H9 (cell line): ENCODE results near the gene SOX18. TPM values are rescaled to one million over a fixed set of nuclear protein-coding genes. Genes with fewer than 3 reads are reported as not detected.

ENCODE experiments used
- DNase-seq: peaks from one replicate; pipeline ENCODE4 v3.0.0-alpha.2; 2017
- H2AFZ ChIP-seq: one replicate; pipeline ENCODE4 v1.6.1; 2013; ENCODE audit warnings: mild to moderate bottlenecking, low read length, control low read depth, moderate library complexity
- H2AK5ac ChIP-seq: 2 replicates; pipeline ENCODE4 v1.6.1; 2013; ENCODE audit warnings: low read length, control low read depth, mixed read lengths; ENCODE audit not compliant: insufficient read length
- H2BK120ac ChIP-seq: one replicate; pipeline ENCODE4 v1.6.1; 2013; ENCODE audit warnings: low read depth, mild to moderate bottlenecking, low read length, control low read depth, inconsistent platforms; ENCODE audit not compliant: poor library complexity, severe bottlenecking
- H2BK12ac ChIP-seq: 2 replicates; pipeline ENCODE4 v1.6.1; 2013; ENCODE audit warnings: low read length, control low read depth, mixed read lengths, low read depth; ENCODE audit not compliant: insufficient read length
- H2BK15ac ChIP-seq: 2 replicates; pipeline ENCODE4 v1.6.1; 2013; ENCODE audit warnings: low read depth, low read length, control low read depth
- H2BK20ac ChIP-seq: one replicate; pipeline ENCODE4 v1.6.1; 2013; ENCODE audit warnings: low read depth, mild to moderate bottlenecking, low read length, control low read depth, inconsistent platforms; ENCODE audit not compliant: poor library complexity, severe bottlenecking
- H2BK5ac ChIP-seq: 2 replicates; pipeline ENCODE4 v1.6.1; 2013; ENCODE audit warnings: low read length, control low read depth, mixed read lengths; ENCODE audit not compliant: insufficient read length
- H3K14ac ChIP-seq: 2 replicates; pipeline ENCODE4 v1.6.1; 2013; ENCODE audit warnings: low read length, control low read depth; ENCODE audit not compliant: insufficient read depth
- H3K18ac ChIP-seq: 2 replicates; pipeline ENCODE4 v1.6.1; 2013; ENCODE audit warnings: low read depth, mild to moderate bottlenecking, mixed read lengths, low read length, control low read depth; ENCODE audit not compliant: insufficient read length
- H3K23ac ChIP-seq: 2 replicates; pipeline ENCODE4 v1.6.1; 2013; ENCODE audit warnings: low read length, control low read depth, mixed read lengths, low read depth; ENCODE audit not compliant: insufficient read length
- H3K23me2 ChIP-seq: 2 replicates; pipeline ENCODE4 v1.6.1; 2013; ENCODE audit warnings: low read depth, mild to moderate bottlenecking, mixed read lengths, low read length, control low read depth; ENCODE audit not compliant: insufficient read length, poor library complexity, severe bottlenecking
- H3K27ac ChIP-seq: 2 replicates; pipeline ENCODE4 v1.5.1; 2013; ENCODE audit warnings: low read length, control low read depth, mixed read lengths, low read depth; ENCODE audit not compliant: insufficient read length
- H3K27me3 ChIP-seq: 2 replicates; pipeline ENCODE4 v1.6.1; 2013; ENCODE audit warnings: low read length, control low read depth, inconsistent platforms; ENCODE audit not compliant: insufficient read depth
- H3K4ac ChIP-seq: 2 replicates; pipeline ENCODE4 v1.6.1; 2013; ENCODE audit warnings: low read depth, mild to moderate bottlenecking, control low read depth, inconsistent platforms, low read length, moderate library complexity
- H3K4me1 ChIP-seq: 2 replicates; pipeline ENCODE4 v1.6.1; 2013; ENCODE audit warnings: low read length, control low read depth, inconsistent platforms; ENCODE audit not compliant: insufficient read depth
- H3K4me2 ChIP-seq: 2 replicates; pipeline ENCODE4 v1.6.1; 2013; ENCODE audit warnings: low read length, control low read depth, mixed read lengths; ENCODE audit not compliant: insufficient read length, insufficient read depth
- H3K56ac ChIP-seq: 2 replicates; pipeline ENCODE4 v1.6.1; 2013; ENCODE audit warnings: low read depth, mild to moderate bottlenecking, mixed read lengths, low read length, control low read depth; ENCODE audit not compliant: insufficient read length
- H3K79me1 ChIP-seq: 2 replicates; pipeline ENCODE4 v1.6.1; 2013; ENCODE audit warnings: low read depth, mild to moderate bottlenecking, moderate library complexity, low read length, control low read depth, inconsistent platforms; ENCODE audit not compliant: insufficient read depth, poor library complexity, severe bottlenecking
- H3K79me2 ChIP-seq: 2 replicates; pipeline ENCODE4 v1.6.1; 2013; ENCODE audit warnings: low read length, control low read depth, inconsistent platforms; ENCODE audit not compliant: insufficient read depth
- H3K9ac ChIP-seq: 2 replicates; pipeline ENCODE4 v1.6.1; 2013; ENCODE audit warnings: low read length, control low read depth, mixed read lengths; ENCODE audit not compliant: insufficient read length; ENCODE audit errors: extremely low read depth
- H3K9me3 ChIP-seq: one replicate; pipeline ENCODE4 v1.6.1; 2013; ENCODE audit warnings: low read depth, low read length, inconsistent platforms; ENCODE audit not compliant: control insufficient read depth
- H3T11ph ChIP-seq: one replicate; pipeline ENCODE4 v1.6.1; 2013; ENCODE audit warnings: mild to moderate bottlenecking, low read length, control low read depth, inconsistent platforms
- H4K20me1 ChIP-seq: one replicate; pipeline ENCODE4 v1.6.1; 2013; ENCODE audit not compliant: control insufficient read depth, insufficient read length, insufficient read depth
- H4K5ac ChIP-seq: 2 replicates; pipeline ENCODE4 v1.6.1; 2013; ENCODE audit warnings: low read depth, mild to moderate bottlenecking, mixed read lengths, low read length, control low read depth; ENCODE audit not compliant: insufficient read length
- H4K8ac ChIP-seq: replicated peaks from 2 replicates; pipeline ENCODE4 v1.6.1; 2013; ENCODE audit warnings: low read length, control low read depth, mixed read lengths, low read depth; ENCODE audit not compliant: insufficient read length
- H4K91ac ChIP-seq: 2 replicates; pipeline ENCODE4 v1.6.1; 2013; ENCODE audit warnings: low read depth, mild to moderate bottlenecking, moderate library complexity, mixed read lengths, low read length, control low read depth; ENCODE audit not compliant: insufficient read length
- H3K27ac Mint-ChIP-seq, 3 experiments: 2 replicates in 2 of 3; 3 replicates in 1 of 3; pipeline ENCODE4 v1.8.0; 2020 to 2021; ENCODE audit warnings: mixed read lengths in 3 of 3, mild to moderate bottlenecking in 1 of 3, moderate library complexity in 1 of 3
- H3K27me3 Mint-ChIP-seq: 2 replicates; pipeline ENCODE4 v1.8.0; 2021; ENCODE audit warnings: low read depth, mild to moderate bottlenecking, moderate library complexity, mixed read lengths
- H3K36me3 Mint-ChIP-seq, 3 experiments: 2 replicates in 2 of 3; 3 replicates in 1 of 3; pipeline ENCODE4 v1.8.0; 2020 to 2021; ENCODE audit warnings: low read depth in 3 of 3, mixed read lengths in 3 of 3; ENCODE audit not compliant: insufficient read depth in 1 of 3
- H3K4me1 Mint-ChIP-seq, 2 experiments: 2 replicates each; pipeline ENCODE4 v1.8.0; 2020; ENCODE audit warnings: mixed read lengths in 2 of 2
- H3K4me3 Mint-ChIP-seq, 2 experiments: 2 replicates in 1 of 2; 3 replicates in 1 of 2; pipeline ENCODE4 v1.8.0; 2020 to 2021; ENCODE audit warnings: mild to moderate bottlenecking in 2 of 2, mixed read lengths in 2 of 2, moderate library complexity in 1 of 2
- H3K9me3 Mint-ChIP-seq, 2 experiments: 2 replicates in 1 of 2; 3 replicates in 1 of 2; pipeline ENCODE4 v1.8.0; 2020; ENCODE audit warnings: mild to moderate bottlenecking in 2 of 2, mixed read lengths in 2 of 2, moderate library complexity in 1 of 2
- CTCF ChIP-seq: fragments of 200-600 bp; sonication (generic); conservative IDR thresholded peaks from 3 replicates; pipeline ENCODE4 v1.8.0; 2021; ENCODE audit warnings: antibody characterized with exemption, mild to moderate bottlenecking
- WGBS: extraction: QIAGEN DNeasy Blood & Tissue Kit; methylation state at CpG from one replicate; pipeline ENCODE4 v1.1.7; 2013; ENCODE audit warnings: missing lambda C conversion rate, low lambda C conversion rate, mixed read lengths; ENCODE audit not compliant: insufficient read length; ENCODE audit errors: extremely low coverage; 5-methylcytosine and 5-hydroxymethylcytosine counted together
- total RNA-seq: library from RNA; stranded (reverse); gene quantifications from 2 replicates; pipeline ENCODE4 v1.2.1, GENCODE V29; 2021

SOX18 gene
- total RNA-seq, 1 experiment from 2014 or later = 2.0 TPM

DNA sequence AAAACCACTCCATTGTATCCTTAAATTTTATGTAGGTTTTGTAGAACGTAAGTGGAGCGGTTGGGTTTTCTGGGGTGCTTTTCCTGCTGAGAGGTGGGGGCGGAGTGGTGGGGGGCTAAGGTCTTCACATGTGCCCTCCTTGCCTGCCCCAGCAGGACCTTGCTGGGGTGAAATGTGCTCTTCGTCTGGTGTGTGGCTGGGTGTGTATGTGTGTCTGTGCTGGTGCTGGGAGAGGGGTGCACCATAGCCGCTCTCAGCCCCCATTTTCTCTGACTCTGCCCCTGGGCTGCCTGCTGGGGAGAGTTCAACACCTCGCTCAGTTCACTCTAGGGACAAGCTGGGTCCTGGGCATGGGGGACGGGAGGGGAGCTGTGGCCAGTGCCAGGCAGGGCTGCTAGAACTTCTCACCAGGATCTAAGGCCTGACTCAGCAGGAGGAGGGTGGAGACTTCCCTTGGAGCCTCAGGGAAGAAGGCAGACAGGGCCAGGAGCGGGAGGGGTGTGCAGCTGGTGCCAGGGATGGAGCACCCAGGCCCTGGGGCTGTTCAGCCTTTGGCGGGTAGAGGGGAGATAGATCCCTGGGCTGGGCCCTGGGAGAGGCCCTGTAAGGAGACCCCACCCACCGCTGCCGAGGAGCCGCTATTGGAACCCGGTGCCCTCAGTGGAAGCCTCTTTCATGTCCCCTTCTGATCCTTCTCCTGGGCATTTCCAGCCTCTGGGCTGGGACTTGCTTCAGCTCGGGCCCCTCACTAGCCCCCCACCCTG is 4.8 kb downstream of the SOX18 start:
- Mint-ChIP-seq H3K27me3 (peaks cover 82% of the 10 kb centered on the region), H3K4me3 (no peak overlapping the region; a peak in 1 of 5 replicates), H3K27ac (no peak overlapping the region), H3K4me1 (peaks cover 13 to 21% of the 10 kb centered on the region in 2 experiments), H3K36me3 (peaks cover 0 to 2% (median 0%) of the 10 kb centered on the region in 3 experiments; a peak in 3 of 7 replicates), H3K9me3 (peaks cover 0 to 3% of the 10 kb centered on the region in 2 experiments; a peak in 2 of 5 replicates)
- Histone ChIP-seq H2AK5ac (no peak overlapping the region), H2AFZ (no peak overlapping the region), H2BK15ac (no peak overlapping the region), H2BK120ac (no peak overlapping the region), H3K18ac (no peak overlapping the region), H3K9ac (no peak overlapping the region), H3K56ac (no peak overlapping the region), H4K91ac (no peak overlapping the region), H3K23me2 (peaks cover 3% of the 10 kb centered on the region), H2BK20ac (no peak overlapping the region), H4K20me1 (no peaks in the 10 kb centered on the region), H3T11ph (no peak overlapping the region), H3K14ac (no peak overlapping the region), H3K9me3 (no peaks in the 10 kb centered on the region), H3K4ac (no peak overlapping the region), H4K8ac (no peak overlapping the region), H4K5ac (no peak overlapping the region), H3K4me2 (no peak overlapping the region), H2BK5ac (no peak overlapping the region), H3K27me3 (peaks cover 35% of the 10 kb centered on the region; the same call in 1 of the 2 replicates), H3K23ac (no peak overlapping the region), H2BK12ac (no peak overlapping the region), H3K79me2 (no peaks in the 10 kb centered on the region), H3K79me1 (no peaks in the 10 kb centered on the region), H3K4me1 (peaks cover 1% of the 10 kb centered on the region; the same call in 1 of the 2 replicates), H3K27ac (no peak overlapping the region)
- no peak for TF ChIP-seq CTCF
- WGBS = no CpG with 5 or more reads among the region's 14 CpGs
- no peak for DNase-seq
